Activated CD8-positive, alpha-beta memory T cell treated with anti-CD3 and anti-CD28 coated beads, Interleukin-2, amount 50 U/mL, for 4 hours (primary cell): ENCODE measurements around the gene FHDC1.
"Not testable (repeated sequence)": the region's sequence is repeated elsewhere in the genome, so short reads cannot be mapped to it uniquely, and the experiment has no call there.

ENCODE experiments used
- DNase-seq: peaks from one replicate; pipeline ENCODE4 v3.0.0-alpha.2; 2020

Gene FHDC1, protein sequence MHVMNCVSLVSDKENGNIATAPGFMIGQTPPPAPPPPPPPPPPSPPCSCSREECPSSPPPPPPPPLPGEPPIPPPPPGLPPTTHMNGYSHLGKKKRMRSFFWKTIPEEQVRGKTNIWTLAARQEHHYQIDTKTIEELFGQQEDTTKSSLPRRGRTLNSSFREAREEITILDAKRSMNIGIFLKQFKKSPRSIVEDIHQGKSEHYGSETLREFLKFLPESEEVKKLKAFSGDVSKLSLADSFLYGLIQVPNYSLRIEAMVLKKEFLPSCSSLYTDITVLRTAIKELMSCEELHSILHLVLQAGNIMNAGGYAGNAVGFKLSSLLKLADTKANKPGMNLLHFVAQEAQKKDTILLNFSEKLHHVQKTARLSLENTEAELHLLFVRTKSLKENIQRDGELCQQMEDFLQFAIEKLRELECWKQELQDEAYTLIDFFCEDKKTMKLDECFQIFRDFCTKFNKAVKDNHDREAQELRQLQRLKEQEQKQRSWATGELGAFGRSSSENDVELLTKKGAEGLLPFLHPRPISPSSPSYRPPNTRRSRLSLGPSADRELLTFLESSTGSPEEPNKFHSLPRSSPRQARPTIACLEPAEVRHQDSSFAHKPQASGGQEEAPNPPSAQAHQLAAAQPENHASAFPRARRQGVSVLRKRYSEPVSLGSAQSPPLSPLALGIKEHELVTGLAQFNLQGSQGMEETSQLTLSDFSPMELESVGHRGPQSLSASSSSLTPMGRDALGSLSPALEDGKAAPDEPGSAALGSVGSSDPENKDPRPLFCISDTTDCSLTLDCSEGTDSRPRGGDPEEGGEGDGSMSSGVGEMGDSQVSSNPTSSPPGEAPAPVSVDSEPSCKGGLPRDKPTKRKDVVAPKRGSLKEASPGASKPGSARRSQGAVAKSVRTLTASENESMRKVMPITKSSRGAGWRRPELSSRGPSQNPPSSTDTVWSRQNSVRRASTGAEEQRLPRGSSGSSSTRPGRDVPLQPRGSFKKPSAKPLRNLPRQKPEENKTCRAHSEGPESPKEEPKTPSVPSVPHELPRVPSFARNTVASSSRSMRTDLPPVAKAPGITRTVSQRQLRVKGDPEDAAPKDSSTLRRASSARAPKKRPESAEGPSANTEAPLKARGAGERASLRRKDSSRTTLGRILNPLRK

DNA sequence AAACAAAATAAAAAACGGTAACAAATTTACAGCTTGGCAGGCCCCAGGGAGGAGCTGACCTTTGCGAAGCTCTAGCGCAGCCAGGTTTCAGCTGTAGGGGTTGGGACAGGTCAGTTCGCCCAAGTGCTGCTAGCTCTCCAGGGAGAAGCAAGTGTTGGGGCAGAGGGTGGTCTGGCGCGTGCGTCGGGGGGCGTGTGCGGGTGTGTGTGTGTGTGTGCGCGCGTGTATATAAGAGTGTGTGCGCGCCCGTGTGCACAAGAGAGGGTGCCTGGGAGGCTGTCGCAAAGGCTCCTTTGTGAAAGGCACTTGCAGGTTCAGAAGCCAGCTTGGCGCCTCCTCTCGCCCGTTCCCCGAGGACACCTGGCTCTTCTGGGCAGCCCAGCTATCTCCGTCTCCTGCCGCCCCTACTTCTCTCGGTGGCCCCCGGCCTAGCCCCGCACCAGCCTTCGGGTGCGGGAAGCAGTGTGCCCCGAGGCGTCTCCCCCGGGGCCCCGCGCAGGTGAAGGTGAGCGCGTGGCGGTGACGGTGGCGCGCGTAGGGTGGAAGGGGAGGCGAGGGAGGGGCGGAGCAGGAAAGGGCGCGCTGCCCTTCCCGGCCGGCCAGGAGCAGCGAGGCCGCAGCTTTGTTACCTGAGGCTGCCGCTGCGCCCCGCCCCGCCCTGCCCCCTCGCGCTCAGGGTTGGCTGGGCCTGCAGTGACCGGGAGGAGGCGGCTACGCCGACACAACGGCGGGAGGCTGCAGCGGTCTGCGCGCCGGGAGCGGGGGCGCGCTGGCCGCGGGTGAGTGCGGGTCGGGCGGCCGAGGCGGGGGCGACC, at the start of gene FHDC1:
FHDC1 (plus strand) TSS at position 693 of the 815 bp plus-strand sequence. CDS start 6,735 bp downstream, outside the sequence.
- no peak for DNase-seq

- DNase-seq: no peak
These were observed 48.1 kb upstream of the FHDC1 start for GRCh38 chr4:152887981-152888380.

DNA sequence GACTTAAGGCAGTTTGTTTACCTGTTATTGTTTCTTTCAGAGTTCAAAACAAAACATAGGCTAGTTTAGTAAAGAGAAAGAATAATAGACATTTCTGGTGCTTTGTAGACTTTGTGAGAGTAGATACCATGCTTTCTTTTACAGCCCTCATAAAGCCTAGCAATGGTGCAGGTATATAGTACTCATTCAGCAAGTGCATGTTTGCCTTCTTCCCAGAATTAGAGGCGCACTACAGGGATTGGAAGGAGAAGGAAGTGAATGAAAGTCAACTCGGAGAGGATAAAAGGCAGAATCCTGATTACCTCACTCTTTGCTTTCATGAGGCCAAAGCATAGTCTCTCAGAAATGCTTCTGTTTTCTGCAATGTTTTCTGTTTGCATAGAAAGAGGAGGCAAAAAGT, 43.1 kb upstream of the FHDC1 start:
- no peak for DNase-seq

- no peak for DNase-seq
These were observed 41.5 kb upstream of the FHDC1 start for GRCh38 chr4:152894673-152895072.

GRCh38 chr4:152896811-152897210, 39.3 kb upstream of the FHDC1 start:
- DNase-seq: no peak

DNA sequence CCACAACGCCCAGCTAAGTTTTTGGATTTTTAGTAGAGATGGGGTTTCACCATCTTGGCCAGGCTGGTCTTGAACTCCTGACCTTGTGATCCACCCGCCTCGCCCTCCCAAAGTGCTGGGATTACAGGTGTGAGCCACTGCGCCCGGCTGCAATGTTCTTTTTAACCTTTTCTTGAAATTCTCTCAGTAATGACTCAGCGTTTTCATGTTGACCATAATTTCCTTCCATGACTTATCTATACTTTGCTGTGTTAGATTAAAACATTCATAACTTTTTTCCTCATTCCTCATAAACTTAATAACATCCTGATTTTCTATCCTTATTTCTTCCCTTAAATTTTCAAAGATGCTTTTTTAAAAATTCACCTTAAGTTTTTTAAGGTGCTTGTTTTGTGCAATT, 38.0 kb upstream of the FHDC1 start:
- not testable (repeated sequence) for DNase-seq

GRCh38 chr4:152898606-152899005, 37.5 kb upstream of the FHDC1 start:
- no peak for DNase-seq

GRCh38 chr4:152900395-152900794, 35.7 kb upstream of the FHDC1 start:
- DNase-seq: no peak

GRCh38 chr4:152901205-152901604, 34.9 kb upstream of the FHDC1 start:
- DNase-seq: no peak

DNA sequence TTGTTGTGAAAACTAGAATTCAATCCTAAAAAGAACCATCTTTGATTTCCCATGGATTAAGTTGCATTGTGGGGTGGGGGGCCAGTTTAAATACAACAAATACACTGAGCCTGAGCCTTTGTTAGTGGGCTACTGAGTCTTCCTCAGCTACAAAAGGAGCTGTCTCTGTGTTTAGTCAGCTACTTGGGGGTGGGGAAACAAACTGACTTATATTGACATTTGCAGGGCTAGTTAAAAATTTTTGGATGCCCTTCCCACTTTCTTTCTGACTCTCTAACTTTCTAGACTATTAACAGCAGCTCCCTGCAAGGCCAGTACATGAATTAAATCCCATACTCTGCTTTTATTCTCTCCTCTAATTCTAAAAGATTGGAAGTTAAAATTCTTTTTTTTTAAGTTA, 32.5 kb upstream of the FHDC1 start:
- DNase-seq: no peak

- DNase-seq: no peak
These were observed 26.2 kb upstream of the FHDC1 start for GRCh38 chr4:152909901-152910300.

- no peak for DNase-seq
These were observed 25.6 kb upstream of the FHDC1 start for GRCh38 chr4:152910521-152910920.

DNA sequence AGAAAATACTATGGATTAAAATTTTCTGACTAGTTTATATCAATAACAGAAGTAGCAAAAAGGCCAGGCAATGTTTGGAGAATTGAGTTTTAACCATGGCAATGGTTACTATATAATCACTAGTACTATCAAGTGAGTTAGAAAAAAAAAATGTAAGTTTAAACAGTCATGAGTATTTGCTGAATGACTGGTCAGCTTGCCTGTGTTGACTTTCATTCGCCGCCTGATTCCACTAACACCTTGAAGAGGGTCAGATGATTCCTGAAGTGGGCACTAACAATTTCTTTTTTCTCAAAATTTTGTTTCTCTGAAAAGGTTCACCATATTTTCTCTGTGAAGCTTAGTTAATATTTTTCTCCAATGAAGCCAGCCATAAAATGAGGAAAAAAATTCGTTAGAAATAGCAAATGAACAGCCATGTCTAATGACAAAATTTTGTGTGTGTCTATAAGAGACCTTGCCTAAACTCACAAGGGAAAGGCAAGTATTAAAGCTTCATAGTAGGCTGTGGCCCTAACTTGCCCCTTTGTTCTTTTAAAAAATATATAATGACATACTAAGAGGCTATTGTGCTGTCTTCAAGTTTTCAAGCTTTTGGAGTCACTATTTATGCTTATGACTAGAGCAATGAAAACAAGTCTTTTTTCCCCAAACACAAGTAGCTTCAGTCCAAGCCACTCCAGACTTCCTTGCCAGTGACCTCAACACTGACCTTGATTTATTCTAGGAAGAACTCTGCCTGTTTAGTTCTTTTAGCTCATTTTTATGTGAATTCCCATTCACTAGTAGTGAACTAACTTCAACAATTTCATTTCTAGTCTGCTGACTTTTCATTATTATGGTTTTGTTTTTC, 18.4 kb upstream of the FHDC1 start:
- DNase-seq: no peak

DNA sequence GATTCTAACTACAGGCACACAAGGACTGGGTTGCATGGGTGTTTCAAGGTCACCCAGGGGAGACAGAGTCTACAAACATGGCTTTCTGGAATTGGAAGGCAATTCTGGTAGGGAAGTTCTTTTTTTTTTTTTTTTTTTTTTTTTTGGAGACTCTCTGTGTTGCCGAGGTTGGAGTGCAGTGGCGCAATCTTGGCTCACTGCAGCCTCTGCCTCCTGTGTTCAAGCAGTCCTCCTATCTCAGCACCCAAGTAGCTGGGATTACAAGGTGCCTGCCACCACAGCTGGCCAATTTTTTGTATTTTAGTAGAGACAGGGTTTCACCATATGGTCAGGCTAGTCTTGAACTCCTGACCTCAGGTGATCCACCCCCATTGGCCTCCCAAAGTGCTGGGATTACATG, 16.3 kb upstream of the FHDC1 start:
- DNase-seq: no peak

GRCh38 chr4:152920768-152921167, 15.4 kb upstream of the FHDC1 start:
- no peak for DNase-seq

DNA sequence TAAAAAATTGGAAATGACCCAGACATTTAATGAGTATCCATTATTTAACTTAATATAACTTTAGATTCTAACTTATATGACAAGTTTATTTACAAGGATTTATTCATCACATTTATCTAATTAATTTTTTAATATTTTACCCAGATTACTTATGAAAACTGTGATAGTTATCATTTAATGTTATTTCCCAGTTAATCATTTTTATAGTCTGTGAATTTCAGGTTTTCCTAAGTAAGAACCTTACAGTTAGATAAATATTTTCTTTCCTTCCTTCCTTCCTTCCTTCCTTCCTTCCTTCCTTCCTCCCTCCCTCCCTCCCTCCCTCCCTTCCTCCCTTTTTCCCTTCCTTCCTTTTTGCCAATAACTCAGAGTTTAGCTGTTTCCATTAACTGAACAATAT, 14.8 kb upstream of the FHDC1 start:
- DNase-seq: no peak

DNA sequence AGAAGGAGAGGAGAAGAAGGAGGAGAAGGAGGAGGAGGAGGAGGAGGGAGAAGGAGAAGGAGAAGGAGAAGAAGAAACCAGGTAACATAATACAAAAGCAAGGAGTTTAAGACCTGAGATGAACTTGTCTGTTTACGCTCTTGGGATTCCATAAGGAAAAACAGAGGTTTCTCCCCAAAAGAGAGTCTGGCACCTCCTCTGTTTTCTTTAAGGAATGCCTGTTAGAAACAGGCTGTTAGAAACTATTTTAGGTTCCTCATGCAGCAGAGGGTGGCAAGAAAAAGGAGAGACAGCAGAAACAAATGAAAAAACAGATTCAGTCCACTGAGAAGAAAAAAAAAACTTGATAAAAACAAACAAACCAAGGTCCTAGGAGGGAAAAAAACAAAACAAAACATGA, 10.3 kb upstream of the FHDC1 start:
- no peak for DNase-seq

DNA sequence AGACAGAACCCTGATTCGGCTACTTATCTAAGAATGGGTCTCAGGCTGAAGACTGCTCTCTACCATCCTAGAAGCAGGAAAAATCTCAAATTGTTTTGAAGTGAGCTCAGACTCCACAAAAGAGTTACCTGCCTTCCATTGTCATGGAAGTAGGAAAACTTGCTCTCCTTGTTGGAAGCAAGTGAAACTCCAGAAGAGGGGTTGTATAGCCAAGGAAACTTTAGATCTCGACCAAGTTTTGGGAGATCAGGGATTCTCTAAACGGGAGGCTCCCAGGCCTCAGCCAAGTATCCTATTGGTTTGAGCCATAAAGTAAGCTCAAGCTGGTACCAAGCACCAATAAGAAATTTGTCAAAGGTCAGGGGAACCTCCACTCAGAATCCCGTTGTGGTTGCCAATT, 9.2 kb upstream of the FHDC1 start:
- no peak for DNase-seq

GRCh38 chr4:152927737-152928136, 8.4 kb upstream of the FHDC1 start:
- DNase-seq: no peak

- DNase-seq: no peak
These were observed 7.8 kb upstream of the FHDC1 start for GRCh38 chr4:152928286-152928685.

DNA sequence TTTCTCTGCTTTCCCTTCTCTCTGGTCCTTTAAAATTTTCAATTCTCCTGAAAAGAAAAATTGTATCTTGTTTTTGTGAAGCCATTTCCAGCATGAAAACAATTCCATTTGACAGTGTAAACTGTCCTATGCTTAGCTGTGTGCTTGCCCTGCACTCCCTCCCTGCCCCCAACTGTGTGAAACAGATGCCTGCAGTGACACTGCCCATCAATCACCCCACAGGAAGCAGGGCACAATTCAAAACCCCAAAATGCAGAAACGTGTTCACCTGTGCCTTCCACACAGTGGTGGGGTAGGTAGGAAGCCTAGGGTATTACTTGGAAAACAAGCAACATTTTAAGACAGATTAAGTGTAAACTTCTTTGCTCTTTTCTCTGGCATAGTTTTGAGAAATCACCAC, 6.2 kb upstream of the FHDC1 start:
- DNase-seq: no peak

DNA sequence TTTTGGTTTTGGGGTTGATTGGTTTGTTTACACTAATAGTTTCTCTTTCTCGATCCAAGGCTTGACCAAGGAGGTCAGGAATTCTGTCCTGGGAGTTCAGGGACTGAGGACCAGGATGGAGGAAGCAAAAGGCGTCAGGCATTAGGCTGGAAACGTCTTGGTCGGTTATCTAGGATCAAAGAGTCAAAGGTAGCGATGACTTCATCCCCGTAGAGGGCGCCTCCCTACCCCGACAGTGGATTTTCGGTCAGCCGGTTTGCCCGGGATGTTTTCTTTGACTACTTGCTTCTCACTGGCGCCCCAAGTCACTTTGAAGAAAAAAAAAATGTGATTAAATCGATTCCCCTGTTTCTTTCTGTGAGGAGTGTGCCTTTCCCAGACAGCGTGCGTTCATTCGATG, 980 bp upstream of the FHDC1 start:
- no peak for DNase-seq
